GM12864 (cell line): Measurements from ENCODE around the gene MMEL1.

ENCODE experiments used
- DNase-seq: peaks from one replicate; pipeline ENCODE4 v3.0.0-alpha.2; 2011; ENCODE audit warnings: low read depth
- H3K4me3 ChIP-seq: 2 replicates; pipeline ENCODE4 v1.5.1; 2011; ENCODE audit warnings: mild to moderate bottlenecking, low read depth, low read length, control low read depth
- TF ChIP-seq, protein P1 (sequence below): IDR thresholded peaks from 2 replicates; pipeline ENCODE4 v1.5.1; 2011; ENCODE audit warnings: low read depth, mild to moderate bottlenecking, moderate library complexity, low read length, control low read depth, inconsistent platforms; ENCODE audit errors: missing control alignments

MMEL1 gene

DNA sequence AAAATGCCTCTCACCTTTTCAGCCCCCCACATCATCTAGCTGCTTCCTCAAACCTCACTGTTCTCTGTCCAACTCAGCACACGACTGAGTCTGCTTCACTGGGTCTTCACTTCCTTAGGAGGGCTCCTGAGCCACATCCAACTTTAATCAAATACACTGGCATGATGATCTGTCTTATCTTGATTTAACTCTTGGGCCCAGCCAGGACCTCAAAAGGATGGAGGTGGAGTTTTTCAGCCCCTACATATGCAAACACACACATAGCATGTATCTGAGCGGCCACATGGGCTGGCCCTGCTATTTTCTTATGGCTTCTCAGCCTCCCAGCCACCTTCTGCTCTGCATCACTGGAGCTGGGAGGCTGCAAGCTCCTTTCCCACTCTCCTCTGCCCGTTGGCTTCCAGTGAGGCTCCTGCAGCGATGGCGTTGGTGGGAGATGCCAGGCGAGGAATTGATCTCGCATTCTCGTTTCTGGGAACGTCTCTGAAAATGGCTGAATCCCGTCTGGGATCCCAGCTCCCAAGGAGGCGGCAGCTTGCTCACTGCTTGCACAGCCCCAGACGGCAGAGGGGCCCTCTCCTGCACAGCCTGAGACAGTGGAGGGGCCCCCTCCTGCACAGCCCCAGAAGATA, 48.0 kb downstream of the MMEL1 start:
- peak overlapping the region; percentile 67 for H3K4me3 ChIP-seq
- no peak for DNase-seq
- TF ChIP-seq, protein P1, sequence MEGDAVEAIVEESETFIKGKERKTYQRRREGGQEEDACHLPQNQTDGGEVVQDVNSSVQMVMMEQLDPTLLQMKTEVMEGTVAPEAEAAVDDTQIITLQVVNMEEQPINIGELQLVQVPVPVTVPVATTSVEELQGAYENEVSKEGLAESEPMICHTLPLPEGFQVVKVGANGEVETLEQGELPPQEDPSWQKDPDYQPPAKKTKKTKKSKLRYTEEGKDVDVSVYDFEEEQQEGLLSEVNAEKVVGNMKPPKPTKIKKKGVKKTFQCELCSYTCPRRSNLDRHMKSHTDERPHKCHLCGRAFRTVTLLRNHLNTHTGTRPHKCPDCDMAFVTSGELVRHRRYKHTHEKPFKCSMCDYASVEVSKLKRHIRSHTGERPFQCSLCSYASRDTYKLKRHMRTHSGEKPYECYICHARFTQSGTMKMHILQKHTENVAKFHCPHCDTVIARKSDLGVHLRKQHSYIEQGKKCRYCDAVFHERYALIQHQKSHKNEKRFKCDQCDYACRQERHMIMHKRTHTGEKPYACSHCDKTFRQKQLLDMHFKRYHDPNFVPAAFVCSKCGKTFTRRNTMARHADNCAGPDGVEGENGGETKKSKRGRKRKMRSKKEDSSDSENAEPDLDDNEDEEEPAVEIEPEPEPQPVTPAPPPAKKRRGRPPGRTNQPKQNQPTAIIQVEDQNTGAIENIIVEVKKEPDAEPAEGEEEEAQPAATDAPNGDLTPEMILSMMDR: no peak

DNA sequence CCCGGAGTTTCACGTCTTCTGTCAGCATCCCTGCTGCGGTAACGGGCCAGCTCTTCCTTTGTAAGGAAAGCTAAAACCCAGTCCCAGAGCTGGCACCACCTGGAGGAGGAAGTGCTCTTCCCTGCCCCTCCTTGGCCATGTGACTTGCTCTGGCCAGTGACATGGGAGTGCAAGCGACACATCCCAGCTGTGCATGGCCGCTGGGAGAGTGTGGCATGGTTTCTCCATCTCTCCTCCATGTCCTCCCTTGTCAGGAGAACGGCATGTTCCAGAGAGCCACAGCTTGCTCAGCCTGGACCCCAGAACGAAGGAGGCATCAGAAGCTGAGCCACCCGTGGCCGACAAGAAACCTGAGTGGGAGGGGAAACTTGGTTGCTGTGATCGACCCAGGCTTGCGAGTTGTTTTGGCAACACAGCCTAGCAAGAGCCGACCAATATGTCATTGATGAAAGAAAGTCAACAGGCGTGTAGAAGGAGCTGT, 48.9 kb downstream of the MMEL1 start:
- TF ChIP-seq, protein P1: no peak
- no peak overlapping the region for H3K4me3 ChIP-seq
- no peak for DNase-seq

DNA sequence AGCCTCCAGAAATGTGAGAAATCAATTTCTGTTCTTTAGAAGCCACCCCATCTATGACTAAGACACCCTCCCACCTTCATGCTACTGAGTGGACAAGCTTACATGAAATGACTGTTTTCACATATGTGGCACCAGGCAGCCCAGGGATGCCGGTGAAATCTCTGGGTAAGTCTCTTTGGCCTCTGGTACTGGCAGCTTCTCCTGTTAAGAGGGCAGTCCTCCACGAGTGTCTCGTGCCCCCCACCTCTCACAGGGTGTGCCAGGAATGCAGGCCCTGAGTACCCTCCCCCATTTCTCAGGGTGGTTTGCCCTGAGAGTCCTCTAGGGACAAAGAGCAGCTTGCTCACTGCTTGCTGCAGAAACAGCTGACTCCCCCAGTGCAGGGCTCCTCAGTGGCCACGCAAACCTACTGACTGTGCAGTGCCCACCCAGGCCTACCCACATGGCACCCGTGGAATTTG, 49.5 kb downstream of the MMEL1 start:
- no peak for DNase-seq
- TF ChIP-seq, protein P1: no peak
- H3K4me3 ChIP-seq: no peak overlapping the region

DNA sequence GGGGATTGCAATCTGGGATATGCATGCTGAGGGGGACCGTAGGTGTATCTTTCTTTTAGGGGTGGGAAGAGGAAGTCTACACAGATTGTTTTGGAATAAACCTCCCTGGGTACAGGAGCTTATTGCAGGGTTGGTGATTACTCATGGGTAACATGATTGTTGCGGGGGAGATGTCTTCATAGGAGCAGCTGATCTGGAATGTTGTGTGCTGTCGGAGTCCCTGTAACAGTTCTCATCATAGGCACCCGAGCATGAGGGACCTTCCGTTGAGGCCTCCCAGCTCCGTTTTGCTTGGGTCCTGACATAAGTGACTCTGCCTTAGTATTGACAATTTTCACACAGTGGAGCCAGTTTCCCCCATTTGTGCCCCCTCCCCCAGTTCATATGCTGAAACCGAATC, 50.4 kb downstream of the MMEL1 start:
- DNase-seq: no peak
- TF ChIP-seq, protein P1: no peak
- no peak overlapping the region for H3K4me3 ChIP-seq

DNA sequence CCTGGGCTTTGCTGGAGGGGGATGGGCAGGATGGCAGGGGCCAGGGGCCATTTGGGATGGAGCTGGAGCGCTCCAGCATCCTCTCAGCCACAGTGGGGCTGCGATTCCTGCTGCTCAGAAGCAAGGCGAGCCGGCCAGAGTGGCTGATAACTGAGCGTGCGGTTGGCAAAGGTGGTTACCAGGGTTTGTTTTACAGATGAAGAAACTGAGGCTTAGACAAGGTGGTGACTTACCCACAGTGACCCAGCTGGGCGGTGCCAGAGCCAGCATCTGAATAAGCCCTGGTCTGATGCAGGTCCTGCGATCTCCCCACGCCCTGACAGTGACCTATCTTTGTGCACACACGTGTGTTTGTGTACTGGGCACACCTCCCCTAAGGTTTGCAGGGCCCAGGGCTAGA, 52.1 kb downstream of the MMEL1 start:
- DNase-seq: no peak
- H3K4me3 ChIP-seq: no peak overlapping the region
- TF ChIP-seq, protein P1: no peak

DNA sequence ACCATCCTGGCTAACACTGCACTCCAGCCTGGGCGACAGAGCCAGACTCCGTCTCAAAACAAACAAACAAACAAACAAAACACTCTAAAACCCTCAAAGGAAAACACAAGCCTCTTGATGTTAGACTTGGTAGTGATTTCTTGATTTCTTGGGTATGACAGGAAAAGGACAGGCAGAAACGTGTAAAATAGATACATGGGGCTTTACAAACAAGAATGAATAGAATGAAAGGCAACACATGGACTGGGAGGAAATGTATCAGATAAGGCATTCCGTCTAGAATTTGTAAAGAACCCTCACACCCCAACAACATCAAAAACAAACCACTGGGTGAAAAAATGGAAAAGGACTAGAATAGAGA, 54.1 kb downstream of the MMEL1 start:
- DNase-seq: no peak
- peak overlapping the region; percentile 72 for H3K4me3 ChIP-seq
- TF ChIP-seq, protein P1: no peak

DNA sequence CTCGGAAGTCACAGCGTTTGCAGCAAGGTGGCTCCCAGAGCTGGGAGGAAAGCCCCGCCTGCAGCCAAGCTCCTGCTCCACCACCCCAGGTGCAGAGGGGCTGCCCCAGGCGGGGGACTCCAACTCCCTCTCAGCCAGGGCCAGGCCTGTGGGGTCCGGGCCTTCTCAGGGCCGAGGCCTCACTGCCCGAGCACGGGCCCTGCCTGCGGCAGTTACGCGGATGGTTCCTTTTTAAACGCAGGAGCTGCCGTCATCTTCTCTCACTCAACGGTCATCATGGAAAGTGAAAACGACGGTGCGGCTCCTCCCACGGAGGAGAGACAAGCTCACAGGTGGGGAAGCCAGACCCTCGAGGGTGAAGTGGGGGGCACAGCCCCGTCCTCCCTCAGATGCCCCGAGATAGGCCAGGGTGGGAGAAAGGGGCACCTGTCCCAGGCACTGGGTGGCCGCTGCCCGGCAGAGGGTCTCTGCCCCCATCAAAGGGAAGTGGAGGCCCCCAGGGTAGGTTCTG, 55.2 kb downstream of the MMEL1 start:
- peak; percentile 35 for DNase-seq

More for the DNA sequence above, 55.2 kb downstream of the MMEL1 start:
- peak overlapping the region; percentile 72 for H3K4me3 ChIP-seq
